HG03342 (cell line): Measurements from ENCODE around the gene SYNE4.
"Not testable (repeated sequence)": the region's sequence is repeated elsewhere in the genome, so short reads cannot be mapped to it uniquely, and the experiment has no call there.

Experiments used
- ATAC-seq: cut with Tn5 transposase; IDR thresholded peaks from one replicate; pipeline ENCODE4 v1.9.1; 2021; ENCODE audit warnings: mild to moderate bottlenecking, moderate library complexity; ENCODE audit not compliant: unreplicated experiment

The SYNE4 gene

DNA sequence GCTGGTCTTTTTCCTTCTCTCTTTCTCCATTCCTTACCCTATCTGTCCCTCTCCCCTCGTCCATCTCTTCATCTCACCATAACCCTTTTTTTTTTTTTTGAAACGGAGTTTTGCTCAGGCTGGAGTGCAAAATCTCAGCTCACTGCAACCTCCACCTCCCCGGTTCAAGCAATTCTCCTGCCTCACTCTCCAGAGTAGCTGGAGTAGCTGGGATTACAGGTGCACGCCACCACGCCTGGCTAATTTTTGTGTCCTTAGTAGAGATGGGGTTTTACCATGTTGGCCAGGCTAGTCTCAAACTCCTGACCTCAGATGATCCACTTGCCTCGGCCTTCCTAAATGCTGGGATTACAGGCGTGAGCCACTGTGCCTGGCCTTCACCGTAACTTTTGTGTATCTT is 51.2 kb downstream of the SYNE4 start:
- ATAC-seq = not testable (repeated sequence)

- ATAC-seq = no peak
Measured at GRCh38 chr19:35955881-35956634, 52.6 kb downstream of the SYNE4 start.
